Stimulated activated CD8-positive, alpha-beta memory T cell treated with anti-CD3 and anti-CD28 coated beads, Interleukin-12 subunit alpha, Interleukin-12 subunit beta, amount 100 ng/mL, for 4 hours (primary cell): ENCODE measurements around the gene PFDN4.

ENCODE experiments used
- DNase-seq: peaks from one replicate; pipeline ENCODE4 v3.0.0-alpha.2; 2020; ENCODE audit warnings: low read depth

Gene PFDN4

GRCh38 chr20:54200487-54201267 is 7.2 kb upstream of the PFDN4 start:
- DNase-seq = no peak

- DNase-seq = no peak
Observed at GRCh38 chr20:54201268-54201846, 6.5 kb upstream of the PFDN4 start.

- no peak for DNase-seq
Observed at GRCh38 chr20:54203281-54203680, 4.6 kb upstream of the PFDN4 start.

- no peak for DNase-seq
Observed at GRCh38 chr20:54204063-54204462, 3.8 kb upstream of the PFDN4 start.

GRCh38 chr20:54204481-54204880 is 3.4 kb upstream of the PFDN4 start:
- DNase-seq = no peak

GRCh38 chr20:54205450-54205849 is 2.4 kb upstream of the PFDN4 start:
- no peak for DNase-seq

- no peak for DNase-seq
Observed at GRCh38 chr20:54207053-54207742, 689 bp upstream of the PFDN4 start.

- DNase-seq = no peak
Observed at GRCh38 chr20:54208548-54209176, 775 bp downstream of the PFDN4 start.

GRCh38 chr20:54209216-54209813 is 1.4 kb downstream of the PFDN4 start:
- DNase-seq = no peak

- DNase-seq = no peak
Observed at GRCh38 chr20:54212226-54212625, 4.3 kb downstream of the PFDN4 start.

- no peak for DNase-seq
Observed at GRCh38 chr20:54212871-54213270, 5.0 kb downstream of the PFDN4 start.

GRCh38 chr20:54214566-54214965 is 6.7 kb downstream of the PFDN4 start:
- DNase-seq = no peak

- no peak for DNase-seq
Observed at GRCh38 chr20:54215157-54215789, 7.4 kb downstream of the PFDN4 start.

- DNase-seq = no peak
Observed at GRCh38 chr20:54217762-54218161, 9.9 kb downstream of the PFDN4 start.

GRCh38 chr20:54218470-54218869 is 10.6 kb downstream of the PFDN4 start:
- no peak for DNase-seq

- DNase-seq = no peak
Observed at GRCh38 chr20:54219751-54220426, 12.0 kb downstream of the PFDN4 start.

GRCh38 chr20:54220722-54221121 is 12.8 kb downstream of the PFDN4 start:
- no peak for DNase-seq

GRCh38 chr20:54221353-54221752 is 13.5 kb downstream of the PFDN4 start:
- no peak for DNase-seq

- no peak for DNase-seq
Observed at GRCh38 chr20:54221996-54222890, 14.4 kb downstream of the PFDN4 start.

GRCh38 chr20:54223285-54223684 is 15.4 kb downstream of the PFDN4 start:
- no peak for DNase-seq
